T-helper 22 cell (primary cell): ENCODE data around the gene TBXAS1.

ENCODE experiments used
- DNase-seq: peaks from one replicate; pipeline ENCODE4 v3.0.0-alpha.2; 2020; ENCODE audit warnings: low read depth

Gene TBXAS1

GRCh38 chr7:140049339-140050024, 220.4 kb downstream of the TBXAS1 start:
- no peak for DNase-seq

- DNase-seq: no peak
These were observed 221.0 kb downstream of the TBXAS1 start for GRCh38 chr7:140050100-140050499.

DNA sequence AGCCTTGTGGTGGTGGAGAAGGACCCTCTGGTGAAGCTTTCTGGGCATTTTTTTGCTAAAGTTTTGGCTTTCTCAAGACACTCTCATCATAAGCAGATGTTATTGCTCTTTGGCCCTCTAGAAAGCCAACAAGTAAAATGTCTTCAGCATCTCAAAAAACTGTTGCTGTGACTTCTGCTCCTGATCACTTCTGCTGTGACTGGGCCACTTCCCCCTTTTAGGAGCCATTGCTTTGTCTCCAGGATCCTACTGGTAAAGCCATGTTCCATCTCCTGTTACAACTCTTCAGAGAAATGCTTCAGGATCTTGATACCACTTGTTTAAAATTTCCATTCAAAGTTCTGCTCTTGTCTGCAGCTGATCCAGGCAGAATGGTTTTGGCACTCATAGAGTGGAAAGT, 222.8 kb downstream of the TBXAS1 start:
- no peak for DNase-seq

GRCh38 chr7:140053812-140054539, 224.9 kb downstream of the TBXAS1 start:
- no peak for DNase-seq

DNA sequence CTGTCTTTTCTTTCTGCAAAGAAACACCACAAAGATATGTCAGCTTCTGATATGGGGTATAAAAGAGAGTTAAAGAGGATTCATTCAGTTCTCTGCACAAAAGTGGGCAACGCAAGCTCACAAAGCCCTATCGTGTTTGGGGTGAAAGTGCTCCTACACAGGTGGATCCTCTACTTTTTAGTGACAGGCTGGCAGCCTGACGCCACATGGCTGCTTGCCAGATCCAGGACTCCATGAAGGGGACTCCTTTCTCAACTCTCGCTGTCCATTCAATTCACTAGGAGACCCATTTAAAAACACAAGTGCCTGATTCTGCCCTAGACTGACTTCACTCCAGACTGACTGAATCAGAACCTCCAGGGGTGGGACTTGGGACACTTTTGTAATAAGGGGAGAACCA, 225.7 kb downstream of the TBXAS1 start:
- DNase-seq: no peak

DNA sequence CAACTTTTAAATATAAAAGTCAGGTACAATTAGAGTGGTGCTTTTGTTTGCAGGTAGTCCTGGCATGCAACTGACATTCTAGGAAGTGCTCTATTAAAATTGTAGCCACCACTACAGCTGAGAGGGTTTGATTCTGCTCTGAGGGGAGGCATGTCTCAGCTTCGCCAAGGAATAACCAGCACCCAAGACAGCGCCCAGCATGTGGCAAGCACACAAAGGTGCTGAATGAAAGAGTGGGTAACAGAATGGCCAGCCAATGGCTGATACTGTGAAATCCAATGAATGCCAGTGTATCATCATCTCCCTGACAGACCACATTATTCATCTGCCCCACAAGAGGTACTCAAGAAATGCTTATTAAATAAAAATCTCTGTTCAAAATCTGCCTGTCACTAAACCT, 226.8 kb downstream of the TBXAS1 start:
- no peak for DNase-seq

DNA sequence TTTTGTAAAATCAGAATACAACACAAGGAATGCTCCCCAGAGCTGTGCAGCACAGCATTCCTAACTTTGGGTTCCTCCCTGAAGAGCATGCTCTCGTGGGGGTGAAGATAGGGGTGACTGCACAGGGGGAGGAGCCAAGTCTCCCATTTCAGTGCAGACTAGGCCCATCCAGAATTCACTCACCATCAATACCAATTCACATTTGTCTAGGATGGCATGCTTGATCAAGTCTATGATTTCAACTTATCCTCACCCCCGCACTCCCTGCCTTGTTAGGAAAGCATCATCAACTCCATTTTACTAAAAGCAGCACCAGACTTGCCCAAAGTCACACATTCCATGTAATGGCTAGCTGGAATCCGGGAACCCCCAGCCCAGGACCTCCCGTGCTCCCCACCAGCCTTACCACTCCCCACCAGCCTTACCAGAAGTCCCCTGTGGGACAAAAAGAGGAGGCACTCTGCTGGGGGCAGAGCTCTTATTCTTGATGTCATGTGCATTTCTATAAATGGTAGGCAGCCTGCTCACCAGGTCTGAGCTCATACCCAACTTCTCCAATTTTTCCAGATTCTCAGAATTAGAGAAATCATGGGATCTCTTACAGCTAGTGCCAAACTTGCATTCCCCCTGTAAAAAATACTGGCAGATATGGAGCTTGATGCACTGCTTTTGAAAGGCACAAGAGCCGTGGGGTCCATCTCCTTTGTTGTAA, 227.5 kb downstream of the TBXAS1 start:
- DNase-seq: no peak

GRCh38 chr7:140057143-140057535, 228.1 kb downstream of the TBXAS1 start:
- no peak for DNase-seq

DNA sequence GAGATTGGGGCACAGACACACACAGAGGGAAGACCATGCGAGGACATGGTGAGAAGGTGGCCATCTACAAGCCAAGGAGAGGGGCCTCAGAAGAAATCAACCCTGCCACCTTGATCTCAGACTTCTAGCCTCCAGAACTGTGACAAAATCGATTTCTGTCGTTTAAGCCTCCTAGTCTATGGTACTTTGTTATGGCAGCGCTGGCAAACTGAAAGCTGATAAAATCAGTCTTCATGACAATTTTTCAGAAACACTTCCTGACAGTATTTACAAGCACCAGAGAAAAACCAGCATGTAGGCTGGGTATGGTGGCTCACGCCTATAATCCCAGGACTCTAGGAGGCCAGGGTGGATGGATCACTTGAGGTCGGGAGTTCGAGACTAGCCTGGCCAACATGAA, 229.5 kb downstream of the TBXAS1 start:
- no peak for DNase-seq

DNA sequence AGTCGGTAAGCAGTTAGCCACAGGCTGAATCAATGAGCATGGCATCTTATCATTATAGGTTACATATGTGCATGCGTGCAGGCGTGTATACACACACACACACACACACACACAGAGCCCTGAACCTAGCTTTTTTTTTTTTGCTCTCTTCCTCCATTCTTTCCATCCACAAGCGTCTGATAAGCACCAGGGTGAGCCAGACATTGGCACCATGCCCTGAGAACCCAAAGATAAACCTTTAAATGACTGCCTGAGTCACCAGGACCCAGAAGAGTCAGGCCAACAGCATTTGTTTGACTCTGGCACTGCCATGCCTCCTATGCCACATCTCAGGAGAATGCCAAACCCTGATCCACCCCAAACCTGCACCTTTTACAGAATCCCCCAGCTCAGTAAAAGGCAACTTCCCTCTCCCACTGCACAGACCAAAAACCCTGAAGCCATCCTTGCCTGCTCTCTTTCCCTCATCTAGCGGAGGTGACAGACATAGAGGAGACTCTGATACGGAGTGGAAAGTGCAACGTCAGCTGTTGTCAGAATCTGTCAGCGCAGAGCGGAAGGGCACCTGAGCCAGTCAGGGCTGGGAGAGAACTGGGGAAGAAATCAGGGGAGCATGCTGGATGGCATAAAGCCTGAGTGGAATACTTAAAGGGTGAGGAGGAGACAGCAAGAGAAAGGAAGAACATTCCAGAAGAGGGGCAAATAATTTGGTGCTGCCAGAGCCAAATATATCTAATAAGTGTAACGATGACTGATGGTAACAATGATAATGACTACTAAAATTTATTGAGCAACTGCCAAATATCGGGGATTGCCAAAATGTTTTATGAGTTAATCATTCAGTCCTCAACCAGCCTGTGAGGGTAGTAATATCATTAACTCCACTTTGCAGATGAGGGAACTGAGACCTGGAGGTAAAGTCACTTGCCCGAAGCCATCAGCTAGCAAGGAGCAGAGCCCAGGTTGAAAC, 230.5 kb downstream of the TBXAS1 start:
- DNase-seq: peak; percentile 21

DNA sequence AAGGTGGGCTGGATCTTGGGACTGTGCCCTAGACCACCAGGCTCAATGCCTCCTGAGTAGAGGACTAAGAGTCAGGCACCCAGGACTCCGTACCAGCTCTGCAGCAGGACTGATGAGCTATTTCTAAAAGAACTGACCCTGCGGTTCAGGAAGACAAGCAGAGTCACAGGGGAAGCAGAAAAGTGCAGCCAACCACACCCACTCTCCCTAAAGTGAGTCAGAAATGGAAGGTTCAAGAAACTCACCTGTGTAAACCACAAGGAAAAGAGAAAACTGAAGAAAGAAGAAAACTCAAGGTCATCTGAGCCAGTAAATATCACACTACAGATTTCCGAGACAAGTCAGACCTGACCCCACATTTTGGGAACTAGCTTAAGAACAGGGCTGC, 231.2 kb downstream of the TBXAS1 start:
- DNase-seq: no peak

DNA sequence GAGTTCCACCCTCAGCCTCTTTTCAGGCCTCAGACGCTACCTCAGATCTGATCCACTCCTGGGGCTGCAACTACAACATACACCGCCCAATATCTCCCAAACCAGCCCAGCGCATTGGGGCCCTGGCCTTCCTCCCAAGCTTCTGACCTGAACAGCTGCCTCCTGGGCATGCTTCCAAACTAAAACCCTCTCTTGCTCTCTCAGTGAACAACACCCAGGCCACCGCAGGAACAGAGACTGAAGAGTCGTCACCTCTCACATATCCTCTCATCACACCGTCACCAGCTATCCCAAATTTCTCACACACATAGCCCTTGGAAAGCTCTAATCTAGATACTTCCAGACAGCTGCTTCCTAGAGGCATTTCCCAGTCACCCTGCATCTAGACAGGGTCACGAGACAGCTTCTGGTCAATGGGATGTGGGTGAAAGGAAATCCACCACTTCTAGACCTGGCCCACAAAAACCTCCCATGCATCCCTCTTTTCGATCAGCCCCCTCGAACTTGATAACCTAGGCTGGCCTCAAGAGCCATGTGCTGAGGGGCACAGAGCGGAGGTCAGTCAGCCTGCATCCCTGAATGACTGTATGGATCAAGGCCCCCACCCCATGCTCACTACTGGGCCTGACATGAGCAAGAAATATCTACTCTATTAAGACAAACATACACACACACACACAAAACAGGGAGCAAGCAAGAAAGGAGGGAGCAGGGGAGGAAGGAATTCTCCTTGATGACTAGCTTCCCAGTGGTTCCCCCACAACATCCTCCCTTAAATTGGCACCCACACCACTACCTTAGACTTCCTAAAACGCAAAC, 231.9 kb downstream of the TBXAS1 start:
- no peak for DNase-seq

- DNase-seq: no peak
These were observed 232.5 kb downstream of the TBXAS1 start for GRCh38 chr7:140061607-140061930.

DNA sequence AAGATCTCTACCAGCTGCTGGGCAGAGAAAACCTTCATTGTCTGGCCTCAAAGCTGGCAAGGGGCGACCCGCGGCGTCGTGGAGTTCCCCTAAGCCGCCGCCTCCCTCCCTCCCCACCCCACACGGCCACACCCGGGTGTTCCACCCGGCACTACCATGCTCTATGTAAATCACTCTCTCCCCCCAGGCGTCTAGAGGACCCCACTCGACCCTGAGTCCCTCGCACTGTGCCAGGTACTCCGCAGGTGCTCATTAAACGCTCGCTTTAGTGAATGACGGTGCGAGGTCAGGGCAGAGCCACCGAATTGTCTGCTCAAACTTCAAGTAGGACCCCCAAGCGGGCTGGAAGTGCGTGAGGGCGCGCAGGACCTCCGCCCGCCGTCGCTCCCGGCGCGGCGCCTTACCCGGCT, 233.1 kb downstream of the TBXAS1 start:
- DNase-seq: peak; percentile 48

- DNase-seq: peak; percentile 79
These were observed 233.7 kb downstream of the TBXAS1 start, which contains the start of gene PARP12 for GRCh38 chr7:140062528-140063299. Gene PARP12 (minus strand): TSS chr7:140062951. CDS start chr7:140062847, 104 bp downstream.

GRCh38 chr7:140067052-140067451, 238.0 kb downstream of the TBXAS1 start:
- DNase-seq: no peak

DNA sequence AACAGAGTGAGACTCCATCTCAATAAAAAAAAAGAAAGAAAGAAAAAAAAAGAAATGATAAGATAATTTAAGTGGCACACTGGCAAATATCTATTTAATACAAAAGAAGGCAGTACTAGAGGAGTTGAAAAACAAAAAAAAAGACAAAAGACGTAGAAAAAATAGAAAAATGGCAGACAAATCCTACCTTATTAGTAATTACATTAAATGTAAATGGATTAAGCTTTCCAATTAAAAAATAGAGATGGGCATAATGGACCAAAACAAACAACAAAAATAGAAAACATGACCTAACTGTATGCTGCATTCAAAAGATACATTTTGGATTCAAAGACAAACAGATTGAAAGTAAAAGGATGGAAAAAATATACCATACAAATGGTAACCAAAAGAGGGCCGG, 239.0 kb downstream of the TBXAS1 start:
- DNase-seq: no peak

DNA sequence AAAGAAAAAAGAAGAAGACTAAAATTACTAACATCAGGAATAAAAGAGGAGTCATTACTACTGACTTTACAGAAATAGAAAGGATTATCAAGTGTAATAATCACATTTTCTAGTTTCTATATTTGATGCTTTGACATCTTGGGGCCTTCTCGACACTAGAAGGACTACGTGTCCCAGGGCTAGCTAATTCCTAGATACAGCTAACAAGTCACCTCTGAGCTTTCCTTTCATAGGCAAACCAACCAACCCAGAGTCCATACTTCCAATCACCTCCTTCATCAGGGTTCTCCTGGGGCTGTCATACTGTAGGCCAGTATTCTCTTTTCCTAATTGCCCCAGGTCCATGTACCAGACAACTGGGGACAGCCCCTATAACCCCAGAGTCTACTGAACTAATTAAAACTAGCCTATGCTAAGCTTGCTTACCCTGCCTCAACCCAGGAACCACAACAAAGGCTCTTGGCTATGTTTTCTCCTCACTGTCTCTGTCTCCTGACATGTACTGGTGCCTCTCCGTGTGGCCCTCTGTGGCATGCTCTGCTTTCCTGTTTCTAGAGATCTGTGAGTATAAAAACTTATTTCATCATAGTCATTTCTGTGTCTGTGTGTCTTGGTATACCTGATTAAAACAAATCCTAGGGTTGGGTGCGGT, 240.4 kb downstream of the TBXAS1 start:
- DNase-seq: no peak
